Measurements from ENCODE around the gene KANSL1L. TPM values are rescaled to one million over a fixed set of nuclear protein-coding genes. Genes with fewer than 3 reads are reported as not detected.

Gene KANSL1L
- total RNA-seq, 1 experiment from 2014 or later: 6.7 TPM

DNA sequence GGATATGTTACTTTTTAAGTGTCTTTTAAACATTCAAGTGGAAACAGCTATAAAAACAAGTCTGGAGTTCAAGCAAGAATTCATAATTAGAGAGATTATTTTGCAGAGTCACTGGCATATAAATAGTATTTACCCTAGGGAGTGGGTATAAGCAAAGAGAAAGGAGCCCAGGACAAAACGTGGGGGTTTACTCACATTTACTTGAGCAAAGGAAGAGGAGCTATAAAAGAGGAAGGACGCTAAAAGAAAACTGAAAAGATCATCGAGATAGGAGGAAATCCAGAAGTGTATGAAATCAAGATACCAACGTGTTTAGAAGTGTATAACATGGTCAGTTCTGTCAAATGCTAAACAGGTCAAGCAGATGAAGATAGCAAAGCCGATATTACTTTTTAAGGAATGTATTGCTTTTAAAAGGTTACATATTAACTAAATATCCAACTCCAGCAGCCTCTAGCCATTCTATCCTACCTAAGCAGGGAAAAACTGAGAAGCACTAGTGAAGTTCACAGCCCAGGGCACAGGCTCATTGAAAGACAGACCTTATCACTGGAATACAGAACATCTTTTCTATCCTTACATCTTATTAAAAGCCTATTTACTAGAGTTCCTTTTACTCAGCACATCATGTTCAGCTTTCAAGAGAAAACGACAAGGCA lies 8.6 kb downstream of the KANSL1L start:
- H3K79me2 ChIP-seq (ENCODE audit: insufficient read depth, low read length): peaks cover 7% of the 10 kb centered on the region; the same call in 1 of the 2 replicates
- POLR2A ChIA-PET: no interaction called here
- BruUV-seq (replicated peaks): no TSS peak

More for the DNA sequence above, 8.6 kb downstream of the KANSL1L start:
- TF ChIP-seq JUND (IDR thresholded peaks at IDR 0.05) (no peak), EGR1 (IDR thresholded peaks at IDR 0.05; ENCODE audit: low read depth) (no peak), CEBPB (IDR thresholded peaks at IDR 0.05; ENCODE audit: low read depth) (no peak), SP1 (IDR thresholded peaks at IDR 0.05; ENCODE audit: low read depth) (no peak)
- TF ChIP-seq, protein P1, sequence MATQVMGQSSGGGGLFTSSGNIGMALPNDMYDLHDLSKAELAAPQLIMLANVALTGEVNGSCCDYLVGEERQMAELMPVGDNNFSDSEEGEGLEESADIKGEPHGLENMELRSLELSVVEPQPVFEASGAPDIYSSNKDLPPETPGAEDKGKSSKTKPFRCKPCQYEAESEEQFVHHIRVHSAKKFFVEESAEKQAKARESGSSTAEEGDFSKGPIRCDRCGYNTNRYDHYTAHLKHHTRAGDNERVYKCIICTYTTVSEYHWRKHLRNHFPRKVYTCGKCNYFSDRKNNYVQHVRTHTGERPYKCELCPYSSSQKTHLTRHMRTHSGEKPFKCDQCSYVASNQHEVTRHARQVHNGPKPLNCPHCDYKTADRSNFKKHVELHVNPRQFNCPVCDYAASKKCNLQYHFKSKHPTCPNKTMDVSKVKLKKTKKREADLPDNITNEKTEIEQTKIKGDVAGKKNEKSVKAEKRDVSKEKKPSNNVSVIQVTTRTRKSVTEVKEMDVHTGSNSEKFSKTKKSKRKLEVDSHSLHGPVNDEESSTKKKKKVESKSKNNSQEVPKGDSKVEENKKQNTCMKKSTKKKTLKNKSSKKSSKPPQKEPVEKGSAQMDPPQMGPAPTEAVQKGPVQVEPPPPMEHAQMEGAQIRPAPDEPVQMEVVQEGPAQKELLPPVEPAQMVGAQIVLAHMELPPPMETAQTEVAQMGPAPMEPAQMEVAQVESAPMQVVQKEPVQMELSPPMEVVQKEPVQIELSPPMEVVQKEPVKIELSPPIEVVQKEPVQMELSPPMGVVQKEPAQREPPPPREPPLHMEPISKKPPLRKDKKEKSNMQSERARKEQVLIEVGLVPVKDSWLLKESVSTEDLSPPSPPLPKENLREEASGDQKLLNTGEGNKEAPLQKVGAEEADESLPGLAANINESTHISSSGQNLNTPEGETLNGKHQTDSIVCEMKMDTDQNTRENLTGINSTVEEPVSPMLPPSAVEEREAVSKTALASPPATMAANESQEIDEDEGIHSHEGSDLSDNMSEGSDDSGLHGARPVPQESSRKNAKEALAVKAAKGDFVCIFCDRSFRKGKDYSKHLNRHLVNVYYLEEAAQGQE (IDR thresholded peaks at IDR 0.05; ENCODE audit: low read depth): no peak
- Histone ChIP-seq H3K27ac (ENCODE audit: low read depth, low read length) (no peak overlapping the region), H3K4me2 (ENCODE audit: low read length) (no peak overlapping the region), H3K9me2 (ENCODE audit: insufficient read depth) (no peaks in the 10 kb centered on the region), H3K27me3 (ENCODE audit: insufficient read depth, low read length) (no peaks in the 10 kb centered on the region), H4K20me1 (ENCODE audit: insufficient read depth) (no peaks in the 10 kb centered on the region), H3K9me3 (ENCODE audit: control insufficient read depth in 1 of 2, insufficient read depth in 1 of 2, low read depth in 1 of 2, low read length in 2 of 2) (no peaks in the 10 kb centered on the region), H3K4me1 (ENCODE audit: control insufficient read depth in 1 of 2, insufficient read depth in 2 of 2, low read length in 2 of 2) (peaks cover 12% of the 10 kb centered on the region in 2 experiments), H2AFZ (ENCODE audit: low read depth, low read length, poor library complexity, severe bottlenecking) (no peak overlapping the region), H3K9ac (ENCODE audit: low read length) (no peak overlapping the region), H3K36me3 (ENCODE audit: control insufficient read depth in 1 of 2, insufficient read depth in 2 of 2, low read length in 2 of 2) (no peaks in the 10 kb centered on the region), H3K4me3 (replicated peaks in 1 of 2; ENCODE audit: low read depth in 1 of 2, low read length in 2 of 2) (no peak overlapping the region)
- no peak for ATAC-seq
- intact Hi-C loops (cut with micrococcal nuclease): no loop called here
- RAD21 ChIA-PET (ENCODE audit: low non-redundant PET in 1 of 2, low total read pairs in 2 of 2, uncharacterized antibody in 2 of 2, unreplicated experiment in 2 of 2): no interaction called here
- CTCF ChIA-PET: no interaction called here
- DNase-seq (ENCODE audit: low read depth, low spot score): no peak

Measured in HCT116 (cell line).